Thymus (tissue), 11 donors: ENCODE data around the gene CHD3. TPM values are rescaled to one million over a fixed set of nuclear protein-coding genes. Genes with fewer than 3 reads are reported as not detected.
A peak's percentile ranks its signal among the peaks of the same experiment; 100 is the strongest.
"Not testable (repeated sequence)": the region's sequence is repeated elsewhere in the genome, so short reads cannot be mapped to it uniquely, and the experiment has no call there.

Source experiments
- DNase-seq, 9 donors: peaks; one replicate each; pipeline ENCODE4 v3.0.0-alpha.2; 2013; ENCODE audit warnings: low spot score in 9 of 9, low read depth in 6 of 9, missing footprints in 1 of 9
- H3K27ac ChIP-seq, 2 donors: one replicate each; pipeline ENCODE4 v1.5.1; 2013; ENCODE audit warnings: control low read depth in 1 of 2, low read depth in 1 of 2, low read length in 1 of 2, mild to moderate bottlenecking in 1 of 2, moderate library complexity in 1 of 2
- H3K27me3 ChIP-seq, 2 donors: one replicate each; pipeline ENCODE4 v1.5.1; 2013; ENCODE audit warnings: low read length in 1 of 2; ENCODE audit not compliant: control insufficient read depth in 2 of 2, insufficient read depth in 1 of 2
- H3K36me3 ChIP-seq, 2 donors: one replicate each; pipeline ENCODE4 v1.5.1; 2013; ENCODE audit warnings: low read length in 1 of 2, mild to moderate bottlenecking in 1 of 2, moderate library complexity in 1 of 2; ENCODE audit not compliant: control insufficient read depth in 2 of 2, insufficient read depth in 2 of 2
- H3K4me1 ChIP-seq, 2 donors: one replicate each; pipeline ENCODE4 v1.5.1; 2013; ENCODE audit warnings: low read length in 2 of 2; ENCODE audit not compliant: control insufficient read depth in 2 of 2, insufficient read depth in 2 of 2
- H3K4me3 ChIP-seq, 2 donors: one replicate each; pipeline ENCODE4 v1.5.1; 2013; ENCODE audit warnings: low read length in 2 of 2, control low read depth in 1 of 2, mild to moderate bottlenecking in 1 of 2
- H3K9me3 ChIP-seq, 2 donors: one replicate each; pipeline ENCODE4 v1.5.1; 2013; ENCODE audit warnings: low read length in 1 of 2, mild to moderate bottlenecking in 1 of 2; ENCODE audit not compliant: control insufficient read depth in 2 of 2, insufficient read depth in 1 of 2
- WGBS: extraction: QIAGEN DNeasy Blood & Tissue Kit; methylation state at CpG from one replicate; pipeline ENCODE4 v1.1.7; 2013; 5-methylcytosine and 5-hydroxymethylcytosine counted together
- polyA plus RNA-seq: library from polyadenylated mRNA; stranded (reverse); fragments of 200-250 nt; gene quantifications from one replicate; pipeline ENCODE4 v1.2.3, GENCODE V29; 2013
- total RNA-seq: library from RNA; stranded (reverse); fragments of 120-200 nt; gene quantifications from one replicate; pipeline ENCODE4 v1.2.4, GENCODE V29; 2013
- donor health status: healthy.

CHD3 gene
- total and polyA plus RNA-seq, 2 donors = 69.5 to 119 TPM

DNA sequence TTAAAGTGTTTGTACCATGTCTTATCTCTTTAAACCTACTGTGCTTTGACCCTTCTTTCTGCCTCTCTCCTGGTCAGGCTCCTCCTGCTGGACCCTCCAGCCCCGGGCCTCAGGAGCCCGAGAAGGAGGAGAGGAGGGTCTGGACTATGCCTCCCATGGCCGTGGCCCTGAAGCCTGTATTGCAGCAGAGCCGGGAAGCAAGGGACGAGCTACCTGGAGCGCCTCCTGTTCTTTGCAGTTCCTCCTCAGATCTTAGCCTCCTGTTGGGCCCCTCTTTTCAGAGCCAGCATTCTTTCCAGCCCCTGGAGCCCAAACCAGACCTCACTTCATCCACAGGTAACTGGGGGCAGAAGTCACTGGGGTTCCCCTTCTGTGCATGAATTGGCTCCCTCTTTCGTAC lies 57.1 kb downstream of the CHD3 start:
- 92% methylated on average over 7 of the region's 7 CpGs for WGBS
- Histone ChIP-seq H3K36me3 (peaks cover 70 to 79% of the 10 kb centered on the region in 2 donors), H3K27me3 (no peaks in the 10 kb centered on the region), H3K9me3 (no peaks in the 10 kb centered on the region), H3K4me3 (no peak overlapping the region), H3K4me1 (no peaks in the 10 kb centered on the region), H3K27ac (no peak overlapping the region)
- no peak for DNase-seq

- Histone ChIP-seq H3K4me1 (no peaks in the 10 kb centered on the region), H3K27me3 (no peaks in the 10 kb centered on the region), H3K27ac (no peak overlapping the region), H3K9me3 (no peaks in the 10 kb centered on the region), H3K4me3 (no peak overlapping the region), H3K36me3 (peaks cover 62 to 72% of the 10 kb centered on the region in 2 donors)
- WGBS = 86% methylated on average over 5 of the region's 5 CpGs
- no peak for DNase-seq
Measured at GRCh38 chr17:7946441-7946840, 57.9 kb downstream of the CHD3 start.

DNA sequence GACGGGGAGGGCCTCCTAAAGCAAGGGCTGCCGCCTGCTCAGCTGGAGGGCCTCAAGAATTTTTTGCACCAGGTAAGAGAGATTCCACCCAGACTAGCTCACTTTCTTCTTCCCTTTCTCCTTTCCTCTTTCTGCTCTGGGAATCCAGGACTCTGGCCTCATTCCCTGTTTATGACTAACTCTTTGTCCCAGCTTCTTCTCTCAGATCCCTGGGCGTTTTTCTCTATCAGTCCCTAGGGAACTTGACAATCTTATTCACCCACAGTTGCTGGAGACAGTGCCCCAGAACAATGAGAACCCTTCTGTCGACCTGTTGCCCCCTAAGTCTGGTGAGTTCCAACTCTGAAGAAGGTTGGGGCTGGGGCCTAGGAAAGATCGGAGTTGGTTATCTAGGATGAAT lies 59.1 kb downstream of the CHD3 start:
- H3K27ac ChIP-seq = no peak overlapping the region
- H3K36me3 ChIP-seq = peaks cover 59 to 66% of the 10 kb centered on the region in 2 donors
- H3K4me3 ChIP-seq = no peak overlapping the region
- H3K4me1 ChIP-seq = no peaks in the 10 kb centered on the region
- no peaks in the 10 kb centered on the region for H3K27me3 ChIP-seq
- no peaks in the 10 kb centered on the region for H3K9me3 ChIP-seq
- no peak for DNase-seq
- WGBS = 97% methylated on average over 5 of the region's 5 CpGs

DNA sequence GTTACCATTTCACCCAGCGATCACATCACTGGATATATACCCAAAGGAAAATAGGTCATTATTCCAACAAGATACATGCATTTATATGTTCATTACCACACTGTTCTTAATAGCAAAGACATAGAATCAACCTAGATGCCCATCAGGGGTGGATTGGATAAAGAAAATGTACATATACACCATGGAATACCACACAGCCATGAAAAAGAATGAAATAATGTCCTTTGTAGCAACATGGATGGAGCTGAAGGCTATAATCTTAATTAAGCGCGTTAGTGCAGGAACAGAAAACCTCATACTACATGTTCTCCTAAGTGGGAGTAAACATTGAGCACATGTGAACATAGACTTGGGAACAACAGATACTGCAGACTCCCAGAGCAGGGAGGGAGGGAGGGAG lies 62.0 kb downstream of the CHD3 start:
- no peak for DNase-seq
- Histone ChIP-seq H3K4me3 (no peak overlapping the region), H3K36me3 (peaks cover 33 to 40% of the 10 kb centered on the region in 2 donors), H3K27ac (no peak overlapping the region), H3K27me3 (no peaks in the 10 kb centered on the region), H3K9me3 (no peaks in the 10 kb centered on the region), H3K4me1 (no peaks in the 10 kb centered on the region)
- 85% methylated on average over 3 of the region's 3 CpGs for WGBS

DNA sequence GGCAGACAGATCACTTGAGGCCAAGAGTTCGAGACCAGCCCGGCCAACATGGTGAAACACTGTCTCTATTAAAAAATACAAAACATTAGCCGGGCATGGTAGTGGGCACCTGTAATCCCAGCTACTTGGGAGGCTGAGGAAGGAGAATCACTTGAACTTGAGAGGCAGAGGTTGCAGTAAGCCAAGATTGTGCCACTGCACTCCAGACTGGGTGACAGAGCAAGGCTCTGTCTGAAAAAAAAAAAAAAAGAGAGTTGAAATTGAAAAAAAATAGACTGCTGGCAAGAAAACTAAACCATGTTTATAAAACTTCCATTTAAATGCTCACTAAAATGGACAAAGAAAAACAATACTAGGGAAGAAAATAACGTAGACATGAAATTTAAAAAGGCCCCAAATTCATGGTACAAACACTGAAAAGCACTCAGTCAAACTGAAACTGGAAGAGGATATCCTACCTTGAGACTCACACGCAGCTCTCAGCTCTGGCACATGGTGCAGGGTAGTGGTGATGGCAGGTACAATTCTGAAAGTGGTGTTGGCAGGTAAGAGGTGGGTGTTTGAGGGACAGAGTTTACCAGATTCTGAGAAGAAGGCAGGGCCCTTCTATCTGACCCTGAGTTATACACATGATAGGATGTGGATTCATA lies 62.7 kb downstream of the CHD3 start:
- DNase-seq = peak in 1 of 9 donors; percentile 10
- WGBS = 84% methylated on average over 5 of the region's 5 CpGs

DNA sequence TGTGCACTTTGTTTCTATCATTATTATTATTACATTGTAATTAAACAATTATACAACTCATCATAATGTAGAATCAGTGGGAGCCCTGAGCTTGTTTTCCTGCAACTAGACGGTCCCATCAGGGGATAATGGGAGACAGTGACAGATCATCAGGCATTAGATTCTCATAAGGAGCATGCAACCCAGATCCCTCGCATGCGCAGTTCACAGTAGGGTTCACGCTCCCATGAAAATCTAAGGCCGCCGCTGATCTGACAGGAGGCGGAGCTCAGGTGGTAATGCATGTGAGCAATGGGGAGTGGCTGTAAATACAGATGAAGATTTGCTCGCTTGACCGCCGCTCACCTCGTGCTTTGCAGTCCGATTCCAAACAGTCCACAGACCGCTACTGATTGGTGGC lies 64.7 kb downstream of the CHD3 start:
- not testable (repeated sequence) for H3K4me3 ChIP-seq, H3K27me3 ChIP-seq, DNase-seq, H3K27ac ChIP-seq, H3K9me3 ChIP-seq, H3K4me1 ChIP-seq
- WGBS = 97% methylated on average over 13 of the region's 13 CpGs
- peaks cover 11 to 17% of the 10 kb centered on the region in 2 donors for H3K36me3 ChIP-seq

More for the DNA sequence above, 62.7 kb downstream of the CHD3 start:
- Histone ChIP-seq H3K27me3 (no peaks in the 10 kb centered on the region), H3K9me3 (no peaks in the 10 kb centered on the region), H3K4me1 (no peaks in the 10 kb centered on the region), H3K4me3 (no peak overlapping the region), H3K27ac (no peak overlapping the region), H3K36me3 (peaks cover 26 to 33% of the 10 kb centered on the region in 2 donors)

GRCh38 chr17:7955414-7956227 lies 67.0 kb downstream of the CHD3 start:
- WGBS = 93% methylated on average over 13 of the region's 13 CpGs
- Histone ChIP-seq H3K9me3 (no peaks in the 10 kb centered on the region), H3K4me1 (no peaks in the 10 kb centered on the region), H3K27me3 (peaks cover 0 to 5% of the 10 kb centered on the region in 2 donors), H3K4me3 (no peak overlapping the region), H3K27ac (no peak overlapping the region), H3K36me3 (no peaks in the 10 kb centered on the region)
- DNase-seq = no peak

GRCh38 chr17:7956228-7956965 lies 67.8 kb downstream of the CHD3 start:
- no peak overlapping the region for H3K27ac ChIP-seq
- 89% methylated on average over 11 of the region's 11 CpGs for WGBS
- no peak for DNase-seq
- peaks cover 0 to 8% of the 10 kb centered on the region in 2 donors for H3K27me3 ChIP-seq
- H3K4me1 ChIP-seq = no peaks in the 10 kb centered on the region
- no peak overlapping the region for H3K4me3 ChIP-seq
- no peaks in the 10 kb centered on the region for H3K36me3 ChIP-seq
- no peaks in the 10 kb centered on the region for H3K9me3 ChIP-seq
